ENCODE results near the gene SLCO2A1. TPM values are rescaled to one million over a fixed set of nuclear protein-coding genes. Genes with fewer than 3 reads are reported as not detected.

The SLCO2A1 gene
- total RNA-seq, 4 donors from 2014 or later, result 15.0 to 33.0 (median 19.2) TPM

DNA sequence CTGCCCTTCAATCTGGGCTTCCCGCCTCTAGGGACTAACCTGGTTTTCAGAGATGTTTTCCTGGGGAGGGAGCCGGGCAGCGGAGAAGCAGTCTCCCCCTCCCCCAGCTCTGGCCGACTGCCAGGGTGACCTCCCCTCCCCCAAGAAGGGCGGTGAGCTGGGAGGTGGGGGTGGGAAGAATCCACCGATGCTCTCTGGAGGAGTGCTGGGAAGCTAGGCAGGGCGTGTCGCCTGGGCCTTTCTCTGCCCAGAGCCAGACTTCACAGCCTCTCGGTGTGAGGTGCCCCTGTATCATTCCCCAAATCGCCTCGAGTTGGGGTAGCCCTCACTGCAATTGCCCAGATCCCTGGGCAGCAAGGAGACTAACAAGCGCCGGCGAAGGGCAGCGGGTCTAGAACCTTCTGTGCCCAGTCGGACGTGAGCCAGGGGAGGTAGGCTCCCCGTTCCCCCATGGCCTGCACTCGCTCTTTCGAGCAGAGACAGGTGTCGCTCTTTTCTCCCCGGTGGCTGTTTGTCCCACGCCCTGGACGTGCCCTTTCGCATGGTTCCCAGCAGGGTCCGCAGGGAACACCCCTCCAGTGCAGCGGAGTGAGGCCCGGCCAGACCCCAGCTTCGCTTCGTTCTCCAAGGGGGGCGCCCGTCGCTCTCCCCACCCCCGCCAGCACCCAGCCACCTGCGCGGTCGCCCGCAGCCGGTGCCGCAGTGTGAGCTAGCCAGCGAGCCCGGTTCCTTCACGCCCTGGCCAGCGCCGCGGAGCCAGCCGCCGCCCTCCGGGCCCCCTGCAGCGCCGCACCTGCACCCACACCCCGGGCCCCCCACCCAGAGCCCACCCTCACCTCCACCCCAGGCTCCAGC is 135.1 kb downstream of the SLCO2A1 start:
- Histone ChIP-seq H3K4me3 (peak overlapping the region; percentile 36 to 71 (median 51)), H3K36me3 (no peaks in the 10 kb centered on the region), H3K4me1 (peaks cover 0 to 17% (median 4%) of the 10 kb centered on the region in 4 donors), H3K27ac (no peak overlapping the region), H3K27me3 (peaks cover 0 to 4% of the 10 kb centered on the region in 2 donors), H3K9me3 (no peaks in the 10 kb centered on the region)
- DNase-seq, result no peak
- no peak for TF ChIP-seq POLR2A (IDR thresholded peaks at IDR 0.05)
- TF ChIP-seq, protein P1, sequence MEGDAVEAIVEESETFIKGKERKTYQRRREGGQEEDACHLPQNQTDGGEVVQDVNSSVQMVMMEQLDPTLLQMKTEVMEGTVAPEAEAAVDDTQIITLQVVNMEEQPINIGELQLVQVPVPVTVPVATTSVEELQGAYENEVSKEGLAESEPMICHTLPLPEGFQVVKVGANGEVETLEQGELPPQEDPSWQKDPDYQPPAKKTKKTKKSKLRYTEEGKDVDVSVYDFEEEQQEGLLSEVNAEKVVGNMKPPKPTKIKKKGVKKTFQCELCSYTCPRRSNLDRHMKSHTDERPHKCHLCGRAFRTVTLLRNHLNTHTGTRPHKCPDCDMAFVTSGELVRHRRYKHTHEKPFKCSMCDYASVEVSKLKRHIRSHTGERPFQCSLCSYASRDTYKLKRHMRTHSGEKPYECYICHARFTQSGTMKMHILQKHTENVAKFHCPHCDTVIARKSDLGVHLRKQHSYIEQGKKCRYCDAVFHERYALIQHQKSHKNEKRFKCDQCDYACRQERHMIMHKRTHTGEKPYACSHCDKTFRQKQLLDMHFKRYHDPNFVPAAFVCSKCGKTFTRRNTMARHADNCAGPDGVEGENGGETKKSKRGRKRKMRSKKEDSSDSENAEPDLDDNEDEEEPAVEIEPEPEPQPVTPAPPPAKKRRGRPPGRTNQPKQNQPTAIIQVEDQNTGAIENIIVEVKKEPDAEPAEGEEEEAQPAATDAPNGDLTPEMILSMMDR (IDR thresholded peaks at IDR 0.05), result no peak

DNA sequence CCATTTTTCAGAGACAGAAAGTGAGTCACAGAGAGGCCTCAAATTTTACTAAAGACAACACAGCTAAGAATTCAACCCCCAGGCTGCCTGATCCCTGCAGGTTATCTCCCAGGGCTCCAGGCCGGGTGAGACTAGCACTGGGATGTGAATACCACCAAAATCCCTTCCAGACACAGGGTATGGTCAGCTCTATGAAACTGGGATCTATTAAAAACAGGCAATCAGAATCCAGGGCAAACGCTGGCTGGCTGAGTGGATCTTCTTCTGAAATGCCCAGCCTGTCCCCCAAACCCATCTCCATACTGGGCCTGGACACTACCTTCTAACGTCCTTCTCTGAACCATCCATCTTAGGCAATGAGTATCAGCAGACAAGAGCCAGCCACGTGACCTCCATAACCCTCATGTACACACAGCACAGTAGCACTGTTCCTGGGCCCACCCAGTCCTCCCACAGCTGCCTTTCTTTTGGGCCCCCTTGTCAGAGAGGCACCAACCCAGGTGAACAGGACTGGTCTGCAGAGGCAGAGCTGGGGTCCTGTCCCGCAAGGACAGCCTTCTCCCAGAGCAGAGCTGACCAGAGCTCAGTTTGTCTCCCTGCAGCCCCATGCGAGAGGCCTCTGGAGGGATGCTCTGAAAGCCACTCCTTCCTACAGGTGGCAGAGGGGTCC is 135.9 kb downstream of the SLCO2A1 start:
- Histone ChIP-seq H3K4me3 (no peak overlapping the region), H3K9me3 (no peaks in the 10 kb centered on the region), H3K36me3 (no peaks in the 10 kb centered on the region), H3K4me1 (peaks cover 0 to 17% (median 4%) of the 10 kb centered on the region in 4 donors), H3K27me3 (peaks cover 0 to 4% of the 10 kb centered on the region in 2 donors), H3K27ac (no peak overlapping the region)
- DNase-seq, result no peak
- TF ChIP-seq, protein P1 (IDR thresholded peaks at IDR 0.05), result no peak
- TF ChIP-seq POLR2A (IDR thresholded peaks at IDR 0.05), result no peak

DNA sequence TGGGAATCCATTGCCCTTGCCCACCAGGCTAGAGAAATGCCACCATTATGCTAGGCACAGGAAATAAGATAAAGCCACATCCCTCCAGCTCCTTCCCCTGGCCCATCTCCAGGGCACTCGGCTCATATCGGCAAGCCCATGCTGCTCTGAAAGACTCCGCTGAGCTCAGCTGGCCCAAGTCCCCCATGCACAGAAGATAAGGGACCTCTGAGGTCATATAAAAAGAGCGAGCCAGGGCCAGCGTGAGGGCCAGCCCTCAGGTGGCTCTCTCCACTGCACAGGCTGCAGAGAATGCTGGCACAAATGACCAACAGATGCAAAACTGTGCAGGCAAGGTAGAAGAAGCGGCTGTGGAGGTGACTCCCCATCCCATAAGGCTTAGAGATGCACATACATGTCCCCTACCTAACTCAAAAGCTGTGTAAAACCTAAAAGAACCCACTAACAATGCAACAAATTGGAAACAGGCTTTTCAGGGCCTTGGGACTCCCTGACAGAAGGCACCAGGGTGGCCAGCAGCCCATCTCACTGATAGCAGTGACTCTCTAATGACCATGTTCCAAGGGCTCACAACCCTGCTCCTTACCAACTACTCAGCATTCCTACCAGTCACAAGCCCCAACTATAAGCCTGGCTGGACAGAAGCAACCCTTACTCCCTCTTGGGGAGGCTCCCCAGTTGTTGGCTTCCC is 137.0 kb downstream of the SLCO2A1 start:
- no peaks in the 10 kb centered on the region for H3K9me3 ChIP-seq
- H3K4me1 ChIP-seq, result peaks cover 0 to 17% (median 4%) of the 10 kb centered on the region in 4 donors
- peaks cover 0 to 4% of the 10 kb centered on the region in 2 donors for H3K27me3 ChIP-seq
- no peak overlapping the region for H3K27ac ChIP-seq
- H3K36me3 ChIP-seq, result no peaks in the 10 kb centered on the region
- DNase-seq, result no peak
- TF ChIP-seq POLR2A (IDR thresholded peaks at IDR 0.05), result no peak
- TF ChIP-seq, protein P1 (IDR thresholded peaks at IDR 0.05), result no peak
- H3K4me3 ChIP-seq, result no peak overlapping the region

DNA sequence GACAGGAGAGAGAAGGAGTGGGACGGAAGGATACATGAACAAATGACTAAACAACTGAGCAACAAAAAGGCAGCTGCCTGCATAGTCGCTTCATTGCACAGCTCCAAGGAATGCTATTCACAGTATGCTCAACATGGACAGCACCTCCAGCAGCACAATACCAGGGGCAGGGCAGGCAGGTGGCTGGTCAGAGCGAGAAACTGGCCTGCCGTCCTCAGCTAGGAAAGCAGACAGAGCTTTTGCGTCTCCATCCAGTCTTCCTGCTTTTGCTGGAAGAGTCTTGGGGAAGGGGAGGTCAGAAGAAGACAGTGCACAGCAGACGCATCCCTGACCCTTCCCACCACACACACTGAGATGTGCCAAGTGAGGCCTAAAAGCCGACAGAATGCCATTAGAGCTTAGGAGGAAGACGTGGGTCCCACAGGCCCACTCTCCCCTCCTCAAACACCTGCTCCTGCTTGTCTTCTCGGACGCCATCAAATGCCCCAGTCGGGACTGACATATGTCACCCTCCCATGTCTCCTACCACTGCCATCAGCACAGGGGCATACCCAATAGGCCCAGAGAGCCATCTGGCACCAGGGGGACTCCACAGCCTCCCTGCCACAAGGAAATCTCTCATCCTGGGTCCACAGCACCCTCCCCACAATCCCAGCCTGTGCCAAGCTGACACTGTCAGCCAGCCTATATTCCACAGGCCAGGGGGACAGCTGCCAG is 137.9 kb downstream of the SLCO2A1 start:
- Histone ChIP-seq H3K9me3 (no peaks in the 10 kb centered on the region), H3K4me1 (peaks cover 0 to 17% (median 4%) of the 10 kb centered on the region in 4 donors), H3K27ac (no peak overlapping the region), H3K36me3 (no peaks in the 10 kb centered on the region), H3K27me3 (peaks cover 0 to 4% of the 10 kb centered on the region in 2 donors), H3K4me3 (no peak overlapping the region)
- TF ChIP-seq, protein P1 (IDR thresholded peaks at IDR 0.05), result no peak
- TF ChIP-seq POLR2A (IDR thresholded peaks at IDR 0.05), result no peak
- no peak for DNase-seq

Data from Peyer's patch (tissue), 4 donors.